Neural cell (in vitro differentiated cells): ENCODE measurements around the gene SOBP. TPM values are rescaled to one million over a fixed set of nuclear protein-coding genes. Genes with fewer than 3 reads are reported as not detected.

Experiments
- H2AFZ ChIP-seq: fragments of 200-600, 300-800 bp; sonication (generic), shearing (Covaris generic); 2 replicates; pipeline ENCODE4 v1.6.0; 2014; ENCODE audit warnings: low read depth, mild to moderate bottlenecking, antibody characterized with exemption, low read length, moderate library complexity
- H3F3A ChIP-seq: fragments of 200-600 bp; shearing (Covaris generic); 2 replicates; pipeline ENCODE4 v1.6.1; 2016; ENCODE audit warnings: mild to moderate bottlenecking, moderate library complexity, mixed read lengths, antibody characterized with exemption, low read length; ENCODE audit not compliant: insufficient read depth, poor library complexity, severe bottlenecking
- H3K27ac ChIP-seq: fragments of 200-600, 300-800 bp; sonication (generic), shearing (Covaris generic); 2 replicates; pipeline ENCODE4 v1.5.1; 2014; ENCODE audit warnings: mild to moderate bottlenecking, low read length, moderate library complexity
- H3K27me3 ChIP-seq: fragments of 300-800, 200-600 bp; sonication (generic), shearing (Covaris generic); 2 replicates; pipeline ENCODE4 v1.6.0; 2014; ENCODE audit warnings: mild to moderate bottlenecking, low read depth, low read length, moderate library complexity; ENCODE audit not compliant: insufficient read depth
- H3K36me3 ChIP-seq: fragments of 300-800, 200-600 bp; sonication (generic), shearing (Covaris generic); 2 replicates; pipeline ENCODE4 v1.5.1; 2014; ENCODE audit warnings: mild to moderate bottlenecking, antibody characterized with exemption, low read length, moderate library complexity; ENCODE audit not compliant: insufficient read depth
- H3K4me2 ChIP-seq: fragments of 300-800, 200-600 bp; sonication (generic), shearing (Covaris generic); 2 replicates; pipeline ENCODE4 v1.6.0; 2014; ENCODE audit warnings: mild to moderate bottlenecking, low read length
- H3K4me3 ChIP-seq: fragments of 300-800, 200-600 bp; sonication (generic), shearing (Covaris generic); 2 replicates; pipeline ENCODE4 v1.5.1; 2014; ENCODE audit warnings: mild to moderate bottlenecking, low read length, moderate library complexity
- H3K79me2 ChIP-seq: fragments of 200-600 bp; shearing (Covaris generic); replicated peaks from 2 replicates; pipeline ENCODE4 v1.6.0; 2014; ENCODE audit warnings: mild to moderate bottlenecking, low read length, moderate library complexity; ENCODE audit not compliant: insufficient read depth
- H3K9ac ChIP-seq: fragments of 300-800, 200-600 bp; sonication (generic), shearing (Covaris generic); 2 replicates; pipeline ENCODE4 v1.6.1; 2016; ENCODE audit warnings: mild to moderate bottlenecking, low read length, mixed read lengths
- H3K9me2 ChIP-seq: fragments of 200-600 bp; shearing (Covaris generic); 2 replicates; pipeline ENCODE4 v1.6.1; 2016; ENCODE audit warnings: mild to moderate bottlenecking, low read length, mixed read lengths; ENCODE audit not compliant: insufficient read depth
- H3K9me3 ChIP-seq: fragments of 200-600, 300-800 bp; sonication (generic), shearing (Covaris generic); 2 replicates; pipeline ENCODE4 v1.6.1; 2016; ENCODE audit warnings: mild to moderate bottlenecking, mixed run types, low read length, moderate library complexity, mixed read lengths
- H4K20me1 ChIP-seq: fragments of 200-600 bp; shearing (Covaris generic); 2 replicates; pipeline ENCODE4 v1.6.1; 2016; ENCODE audit warnings: mild to moderate bottlenecking, mixed run types; ENCODE audit not compliant: insufficient read depth
- EP300 ChIP-seq: fragments of 450-650 bp; conservative IDR thresholded peaks from 2 replicates; pipeline ENCODE4 v1.6.1; 2014; ENCODE audit warnings: antibody characterized with exemption, mild to moderate bottlenecking, moderate library complexity; ENCODE audit not compliant: poor library complexity, severe bottlenecking
- EZH2 ChIP-seq: fragments of 200-600, 300-800 bp; shearing (Covaris generic), sonication (generic); IDR thresholded peaks from 2 replicates; pipeline ENCODE4 v1.6.1; 2014; ENCODE audit warnings: antibody characterized with exemption, low read length, borderline replicate concordance, mild to moderate bottlenecking; ENCODE audit not compliant: insufficient read depth, poor library complexity, severe bottlenecking
- MXI1 ChIP-seq: fragments of 450-650 bp; conservative IDR thresholded peaks from 2 replicates; pipeline ENCODE4 v1.6.1; 2014; ENCODE audit warnings: antibody characterized with exemption, mild to moderate bottlenecking; ENCODE audit not compliant: poor library complexity, severe bottlenecking
- POLR2AphosphoS5 ChIP-seq: IDR thresholded peaks from 2 replicates; pipeline ENCODE4 v1.6.1; 2012
- RAD21 ChIP-seq: fragments of 450-650 bp; conservative IDR thresholded peaks from 2 replicates; pipeline ENCODE4 v1.6.1; 2014; ENCODE audit warnings: antibody characterized with exemption, mild to moderate bottlenecking, moderate library complexity
- SMC3 ChIP-seq: fragments of 450-650 bp; conservative IDR thresholded peaks from 2 replicates; pipeline ENCODE4 v1.6.1; 2014; ENCODE audit warnings: antibody characterized with exemption, mild to moderate bottlenecking, moderate library complexity; ENCODE audit not compliant: poor library complexity
- TAF1 ChIP-seq: IDR thresholded peaks from 2 replicates; pipeline ENCODE4 v1.6.1; 2012; ENCODE audit warnings: low read depth
- polyA plus RNA-seq: library from polyadenylated mRNA; depleted of rRNA; stranded (reverse); fragments of >200 nt; gene quantifications from 2 replicates; pipeline ENCODE4 v1.2.3, GENCODE V29; 2014
- TF ChIP-seq, protein P1 (sequence below): fragments of 450-650 bp; IDR thresholded peaks from 2 replicates; pipeline ENCODE4 v1.5.1; 2014; ENCODE audit warnings: antibody characterized with exemption, mild to moderate bottlenecking, moderate library complexity; ENCODE audit not compliant: poor library complexity, severe bottlenecking
- TF ChIP-seq, protein P2 (sequence below): IDR thresholded peaks from 2 replicates; pipeline ENCODE4 v1.6.1; 2012; ENCODE audit warnings: borderline replicate concordance

SOBP gene
- polyA plus RNA-seq, 1 donor from 2014 or later = 16.4 TPM

DNA sequence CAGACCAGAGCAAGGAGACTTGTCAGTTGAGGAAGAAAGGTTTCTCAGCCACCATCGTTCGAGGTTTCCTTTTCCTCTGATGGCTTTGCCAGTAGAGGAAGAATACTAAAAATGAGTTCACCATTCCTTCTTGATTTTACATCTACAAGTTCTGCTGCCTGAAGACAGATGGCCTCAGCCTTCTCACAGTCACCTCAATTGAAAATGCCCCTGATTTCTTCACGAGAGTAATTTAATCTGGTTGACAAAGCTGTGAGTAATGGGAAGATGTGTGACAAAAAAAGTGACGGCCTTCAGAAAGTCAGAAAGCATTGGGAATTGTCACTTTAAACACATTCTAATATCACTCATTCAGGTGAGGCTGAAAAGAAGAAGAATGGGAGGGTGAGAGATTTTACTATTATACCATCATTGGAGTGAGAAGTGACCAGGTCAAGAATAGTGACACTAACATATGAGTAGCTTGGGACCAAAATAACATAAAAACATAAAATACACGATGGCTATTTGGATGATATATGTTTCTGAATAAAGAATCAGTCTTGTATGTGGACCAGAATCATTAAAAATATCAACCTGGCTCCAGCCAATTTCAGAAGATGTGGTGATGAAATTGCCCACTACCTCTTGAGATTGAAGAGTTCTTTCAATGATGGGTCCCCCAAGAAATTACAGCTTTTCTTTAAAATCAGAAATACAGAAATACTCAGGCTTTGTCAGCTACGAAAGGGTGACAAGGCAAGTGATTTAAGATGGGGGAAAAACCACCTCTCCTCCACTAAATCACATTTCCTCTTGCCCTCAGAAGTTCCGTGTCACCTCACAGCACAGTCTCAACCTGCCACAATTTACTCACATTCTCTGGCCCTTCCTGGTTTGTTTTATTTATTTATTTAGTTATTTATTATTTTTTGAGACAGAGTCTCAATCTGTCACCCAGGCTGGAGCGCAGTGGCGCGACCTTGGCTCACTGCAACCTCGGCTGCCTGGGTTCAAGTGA lies 147.7 kb downstream of the SOBP start:
- H3K9me3 ChIP-seq = no peaks in the 10 kb centered on the region
- H3K27me3 ChIP-seq = no peaks in the 10 kb centered on the region
- H3K9me2 ChIP-seq = no peaks in the 10 kb centered on the region
- peaks cover 6% of the 10 kb centered on the region for H3K36me3 ChIP-seq
- H2AFZ ChIP-seq = no peak overlapping the region
- H3K4me2 ChIP-seq = no peak overlapping the region
- no peak overlapping the region for H3K27ac ChIP-seq
- no peak overlapping the region for H3K4me3 ChIP-seq
- H3F3A ChIP-seq = no peaks in the 10 kb centered on the region
- H3K79me2 ChIP-seq = no peaks in the 10 kb centered on the region
- H4K20me1 ChIP-seq = no peaks in the 10 kb centered on the region
- TF ChIP-seq, protein P1, sequence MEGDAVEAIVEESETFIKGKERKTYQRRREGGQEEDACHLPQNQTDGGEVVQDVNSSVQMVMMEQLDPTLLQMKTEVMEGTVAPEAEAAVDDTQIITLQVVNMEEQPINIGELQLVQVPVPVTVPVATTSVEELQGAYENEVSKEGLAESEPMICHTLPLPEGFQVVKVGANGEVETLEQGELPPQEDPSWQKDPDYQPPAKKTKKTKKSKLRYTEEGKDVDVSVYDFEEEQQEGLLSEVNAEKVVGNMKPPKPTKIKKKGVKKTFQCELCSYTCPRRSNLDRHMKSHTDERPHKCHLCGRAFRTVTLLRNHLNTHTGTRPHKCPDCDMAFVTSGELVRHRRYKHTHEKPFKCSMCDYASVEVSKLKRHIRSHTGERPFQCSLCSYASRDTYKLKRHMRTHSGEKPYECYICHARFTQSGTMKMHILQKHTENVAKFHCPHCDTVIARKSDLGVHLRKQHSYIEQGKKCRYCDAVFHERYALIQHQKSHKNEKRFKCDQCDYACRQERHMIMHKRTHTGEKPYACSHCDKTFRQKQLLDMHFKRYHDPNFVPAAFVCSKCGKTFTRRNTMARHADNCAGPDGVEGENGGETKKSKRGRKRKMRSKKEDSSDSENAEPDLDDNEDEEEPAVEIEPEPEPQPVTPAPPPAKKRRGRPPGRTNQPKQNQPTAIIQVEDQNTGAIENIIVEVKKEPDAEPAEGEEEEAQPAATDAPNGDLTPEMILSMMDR = no peak
- TF ChIP-seq EP300 (no peak), RAD21 (no peak), SMC3 (no peak), MXI1 (no peak), EZH2 (no peak), TAF1 (no peak), POLR2AphosphoS5 (no peak)
- TF ChIP-seq, protein P2, sequence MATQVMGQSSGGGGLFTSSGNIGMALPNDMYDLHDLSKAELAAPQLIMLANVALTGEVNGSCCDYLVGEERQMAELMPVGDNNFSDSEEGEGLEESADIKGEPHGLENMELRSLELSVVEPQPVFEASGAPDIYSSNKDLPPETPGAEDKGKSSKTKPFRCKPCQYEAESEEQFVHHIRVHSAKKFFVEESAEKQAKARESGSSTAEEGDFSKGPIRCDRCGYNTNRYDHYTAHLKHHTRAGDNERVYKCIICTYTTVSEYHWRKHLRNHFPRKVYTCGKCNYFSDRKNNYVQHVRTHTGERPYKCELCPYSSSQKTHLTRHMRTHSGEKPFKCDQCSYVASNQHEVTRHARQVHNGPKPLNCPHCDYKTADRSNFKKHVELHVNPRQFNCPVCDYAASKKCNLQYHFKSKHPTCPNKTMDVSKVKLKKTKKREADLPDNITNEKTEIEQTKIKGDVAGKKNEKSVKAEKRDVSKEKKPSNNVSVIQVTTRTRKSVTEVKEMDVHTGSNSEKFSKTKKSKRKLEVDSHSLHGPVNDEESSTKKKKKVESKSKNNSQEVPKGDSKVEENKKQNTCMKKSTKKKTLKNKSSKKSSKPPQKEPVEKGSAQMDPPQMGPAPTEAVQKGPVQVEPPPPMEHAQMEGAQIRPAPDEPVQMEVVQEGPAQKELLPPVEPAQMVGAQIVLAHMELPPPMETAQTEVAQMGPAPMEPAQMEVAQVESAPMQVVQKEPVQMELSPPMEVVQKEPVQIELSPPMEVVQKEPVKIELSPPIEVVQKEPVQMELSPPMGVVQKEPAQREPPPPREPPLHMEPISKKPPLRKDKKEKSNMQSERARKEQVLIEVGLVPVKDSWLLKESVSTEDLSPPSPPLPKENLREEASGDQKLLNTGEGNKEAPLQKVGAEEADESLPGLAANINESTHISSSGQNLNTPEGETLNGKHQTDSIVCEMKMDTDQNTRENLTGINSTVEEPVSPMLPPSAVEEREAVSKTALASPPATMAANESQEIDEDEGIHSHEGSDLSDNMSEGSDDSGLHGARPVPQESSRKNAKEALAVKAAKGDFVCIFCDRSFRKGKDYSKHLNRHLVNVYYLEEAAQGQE = no peak
- no peak overlapping the region for H3K9ac ChIP-seq

DNA sequence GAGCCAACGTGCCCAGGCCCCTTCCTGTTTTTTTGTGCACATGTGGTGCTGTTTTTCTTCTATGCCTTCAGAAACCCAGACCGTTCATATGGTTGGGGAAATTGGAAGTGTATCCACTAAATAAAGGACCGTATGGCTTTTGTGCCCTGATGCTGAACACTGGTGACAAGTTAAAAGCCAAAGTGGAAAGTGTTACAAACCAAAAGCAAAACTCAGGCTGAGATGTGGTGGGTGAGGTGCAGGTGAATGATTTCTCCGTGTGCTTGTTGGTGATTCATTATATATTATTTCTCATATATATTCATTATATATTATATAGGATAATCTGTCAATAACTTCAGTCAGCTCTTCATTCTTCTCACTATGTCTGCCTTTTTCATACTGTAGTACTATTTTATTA lies 148.6 kb downstream of the SOBP start:
- no peaks in the 10 kb centered on the region for H3K9me2 ChIP-seq

More for the DNA sequence above, 148.6 kb downstream of the SOBP start:
- Histone ChIP-seq H3K9me3 (no peaks in the 10 kb centered on the region), H4K20me1 (no peaks in the 10 kb centered on the region), H3F3A (no peaks in the 10 kb centered on the region), H3K9ac (no peak overlapping the region), H3K27ac (no peak overlapping the region), H2AFZ (no peak overlapping the region), H3K79me2 (no peaks in the 10 kb centered on the region), H3K36me3 (peaks cover 6% of the 10 kb centered on the region), H3K27me3 (no peaks in the 10 kb centered on the region), H3K4me2 (no peak overlapping the region), H3K4me3 (no peak overlapping the region)
- no peak for TF ChIP-seq RAD21
- TF ChIP-seq EP300 = no peak
- no peak for TF ChIP-seq EZH2
- TF ChIP-seq, protein P1 = no peak
- no peak for TF ChIP-seq SMC3
- no peak for TF ChIP-seq POLR2AphosphoS5
- TF ChIP-seq TAF1 = no peak
- TF ChIP-seq, protein P2 = no peak
- no peak for TF ChIP-seq MXI1
